ENCODE data around the gene ATP11A. TPM values are rescaled to one million over a fixed set of nuclear protein-coding genes. Genes with fewer than 3 reads are reported as not detected.

Gene ATP11A
- polyA plus RNA-seq, 12 donors: 16.4 to 38.1 (median 22.5) TPM; not detected in 1

GRCh38 chr13:112721198-112722104, 31.6 kb downstream of the ATP11A start:
- no peak for DNase-seq

DNA sequence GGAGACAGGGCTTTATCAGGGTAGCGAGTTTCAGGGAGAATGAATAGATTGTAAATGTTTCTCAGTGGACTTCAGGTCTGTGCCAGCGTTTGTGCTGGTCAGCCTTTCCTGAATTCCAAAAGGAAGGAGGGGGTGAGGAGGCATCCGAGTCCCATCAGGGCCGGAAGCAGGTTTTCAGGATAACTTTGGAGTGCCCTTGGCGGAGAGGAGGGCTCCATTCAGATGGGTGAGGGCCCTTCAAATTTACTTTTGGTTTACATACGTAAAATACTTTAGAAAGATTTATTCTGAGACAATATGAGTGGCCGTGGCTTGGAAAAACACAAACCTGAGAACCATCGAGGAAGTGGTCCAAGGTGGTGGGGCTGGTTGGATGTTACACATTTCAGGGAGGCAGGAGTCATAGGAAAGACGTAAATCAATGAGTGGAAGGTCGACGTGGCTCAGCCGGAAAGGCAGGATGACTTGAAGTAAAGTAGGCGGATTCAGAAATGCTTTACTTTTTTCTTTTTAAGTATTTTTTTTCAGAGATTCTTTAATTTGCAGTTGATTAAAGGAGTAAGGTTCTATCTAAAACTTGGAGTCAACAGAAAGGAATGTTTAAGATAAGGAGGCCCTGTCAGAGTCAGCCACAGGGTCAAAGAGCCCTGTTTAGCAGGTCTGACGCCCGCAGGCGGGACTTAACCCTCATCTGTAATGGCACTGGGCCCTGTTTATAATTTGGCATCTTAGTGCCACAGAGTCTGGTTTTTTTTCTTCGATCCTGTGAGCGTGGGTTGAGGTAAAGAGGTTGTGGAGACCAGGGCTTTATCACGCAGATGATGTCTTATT, 32.8 kb downstream of the ATP11A start:
- no peak for DNase-seq

- DNase-seq: no peak
Measured at GRCh38 chr13:112723771-112724170, 33.9 kb downstream of the ATP11A start.

DNA sequence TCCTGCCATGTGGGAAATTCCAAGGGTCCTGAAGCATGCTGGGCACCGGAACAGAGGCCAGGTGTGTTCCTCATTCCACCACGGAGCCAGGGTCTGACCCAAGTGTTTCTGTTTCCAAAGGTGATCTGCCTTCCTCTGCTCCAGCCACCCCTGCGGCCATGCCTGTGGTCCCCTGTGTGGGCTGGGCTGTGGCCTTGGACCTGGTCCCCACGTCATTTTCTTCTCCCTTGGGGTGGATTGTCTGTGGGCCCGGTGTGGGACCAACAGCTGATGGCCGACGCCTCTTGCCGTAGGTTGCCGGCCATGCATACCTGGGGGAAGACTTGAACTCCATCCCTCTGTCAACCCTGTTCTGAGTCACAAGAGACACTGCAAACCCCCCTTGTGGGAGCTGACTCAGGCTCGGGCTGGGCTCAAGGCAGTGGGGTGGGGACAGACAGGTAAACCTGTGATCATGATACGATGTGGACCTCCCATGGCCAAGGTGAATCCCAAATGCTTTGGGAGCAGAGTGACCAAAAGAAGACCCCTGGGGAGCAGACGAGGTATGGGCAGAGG, 35.0 kb downstream of the ATP11A start:
- DNase-seq: no peak

GRCh38 chr13:112725346-112726015, 35.6 kb downstream of the ATP11A start:
- no peak for DNase-seq

DNA sequence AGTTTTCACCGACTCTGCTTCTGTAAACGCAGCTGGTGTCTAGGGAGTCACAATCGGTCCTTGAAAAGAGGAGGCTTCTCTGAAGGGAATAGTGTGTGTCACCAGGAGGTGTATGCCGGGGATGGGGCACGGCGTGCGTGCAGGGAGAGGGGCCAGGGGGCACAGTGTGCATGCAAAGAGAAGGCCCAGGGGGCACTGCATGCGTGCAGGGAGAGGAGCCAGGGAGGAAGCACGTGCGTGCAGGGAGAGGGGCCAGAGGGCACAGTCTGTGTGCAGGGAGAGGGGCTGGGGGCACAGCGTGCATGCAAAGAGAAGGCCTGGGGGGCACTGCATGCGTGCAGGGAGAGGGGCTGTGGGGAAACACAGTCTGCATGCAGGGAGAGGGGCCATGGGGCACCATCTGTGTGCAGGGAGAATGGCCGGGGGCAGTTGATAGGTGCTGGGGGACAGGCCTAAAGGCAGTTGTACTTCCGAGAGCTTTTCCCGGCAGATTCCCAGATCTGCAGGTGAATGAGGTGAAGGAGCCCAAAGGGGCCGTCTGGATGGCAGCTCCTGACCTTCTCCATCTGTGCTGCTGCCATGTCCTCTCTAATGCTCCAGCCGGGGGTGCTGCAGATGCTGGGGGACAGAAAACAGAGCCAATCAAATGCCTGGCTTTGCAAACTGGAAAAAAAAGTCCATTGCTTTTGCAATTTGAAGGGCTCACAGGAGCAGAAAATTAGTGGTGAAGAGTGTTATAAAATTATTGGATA, 36.4 kb downstream of the ATP11A start:
- no peak for DNase-seq

GRCh38 chr13:112727581-112727980, 37.7 kb downstream of the ATP11A start:
- DNase-seq: no peak

DNA sequence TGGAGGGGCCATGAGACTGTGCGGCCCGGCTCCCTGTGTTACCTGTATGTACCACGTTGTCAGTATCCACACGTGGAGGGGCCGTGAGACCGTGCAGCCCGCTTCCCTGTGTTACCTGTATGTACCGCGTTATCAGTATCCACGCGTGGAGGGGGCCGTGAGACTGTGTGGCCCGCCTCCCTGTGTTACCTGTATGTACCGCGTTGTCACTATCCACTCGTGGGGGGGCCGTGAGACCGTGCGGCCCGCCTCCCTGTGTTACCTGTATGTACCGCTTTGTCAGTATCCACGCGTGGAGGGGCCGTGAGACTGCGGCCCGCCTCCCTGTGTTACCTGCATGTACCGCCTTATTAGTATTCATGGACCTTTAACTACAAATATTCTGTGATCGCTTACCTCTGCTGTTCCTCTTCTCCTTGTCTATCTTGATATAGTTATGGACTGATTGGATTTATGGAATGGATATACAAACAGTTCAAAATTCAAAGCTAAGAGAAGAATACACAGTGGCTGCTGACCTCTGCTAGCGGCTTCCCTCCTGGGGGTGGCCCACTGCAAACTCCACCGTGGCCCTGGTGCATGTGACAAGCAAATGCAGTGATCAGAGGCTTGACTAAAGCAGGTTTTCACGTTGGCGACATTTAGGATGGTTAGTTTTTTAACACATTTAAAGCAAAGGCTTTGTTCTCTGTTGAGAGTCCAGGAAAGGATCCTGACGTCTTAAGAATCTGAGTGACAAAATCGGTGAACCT, 38.7 kb downstream of the ATP11A start:
- no peak for DNase-seq

- DNase-seq: no peak
Measured at GRCh38 chr13:112729408-112729807, 39.6 kb downstream of the ATP11A start.

DNA sequence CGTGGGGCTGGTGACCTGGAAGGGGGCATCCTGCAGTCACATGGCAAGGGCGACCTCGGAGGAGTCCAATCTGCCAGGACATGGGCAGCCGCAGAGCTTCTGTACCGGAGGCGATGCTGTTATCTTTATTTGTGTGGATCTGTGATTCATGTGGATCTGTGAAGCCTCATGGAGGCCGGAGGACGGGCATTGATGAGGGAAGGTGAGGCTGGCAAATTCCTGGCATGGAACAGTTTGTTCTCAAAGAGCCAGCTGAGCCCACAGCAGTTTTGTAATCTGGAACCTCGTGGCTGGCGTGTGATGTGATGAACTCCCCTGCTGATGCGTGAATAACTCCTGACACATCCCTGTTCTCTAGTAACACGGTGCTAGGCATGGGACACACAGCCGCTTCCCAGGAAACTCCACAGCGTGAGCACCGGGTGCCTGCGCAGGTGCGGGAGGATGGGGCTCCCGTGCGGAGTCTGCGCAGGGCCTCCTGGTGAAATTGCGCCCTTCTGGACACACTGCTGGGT, 40.4 kb downstream of the ATP11A start:
- no peak for DNase-seq

GRCh38 chr13:112731667-112732616, 42.1 kb downstream of the ATP11A start:
- no peak for DNase-seq

GRCh38 chr13:112732679-112733078, 42.8 kb downstream of the ATP11A start:
- DNase-seq: no peak

DNA sequence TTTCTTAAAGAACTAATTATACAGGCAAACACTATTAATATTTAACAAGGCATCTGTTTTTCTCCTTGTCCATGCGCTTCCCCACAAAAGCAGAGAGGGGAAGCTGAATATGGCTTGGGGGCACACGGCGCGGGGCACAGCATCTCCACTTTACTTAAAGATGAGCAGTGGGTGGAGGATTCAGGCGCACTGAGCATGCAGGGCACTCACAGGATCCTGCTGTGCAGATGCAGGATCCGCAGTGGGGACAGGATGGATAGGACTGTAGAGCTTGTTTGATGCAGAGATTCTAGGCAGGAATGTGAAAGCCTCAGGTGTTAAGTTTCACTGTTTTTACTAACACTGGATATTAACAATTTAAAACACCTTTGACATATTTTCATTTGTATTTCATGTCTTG, 43.3 kb downstream of the ATP11A start:
- DNase-seq: no peak

- DNase-seq: no peak
Measured at GRCh38 chr13:112733661-112734379, 44.0 kb downstream of the ATP11A start.

DNA sequence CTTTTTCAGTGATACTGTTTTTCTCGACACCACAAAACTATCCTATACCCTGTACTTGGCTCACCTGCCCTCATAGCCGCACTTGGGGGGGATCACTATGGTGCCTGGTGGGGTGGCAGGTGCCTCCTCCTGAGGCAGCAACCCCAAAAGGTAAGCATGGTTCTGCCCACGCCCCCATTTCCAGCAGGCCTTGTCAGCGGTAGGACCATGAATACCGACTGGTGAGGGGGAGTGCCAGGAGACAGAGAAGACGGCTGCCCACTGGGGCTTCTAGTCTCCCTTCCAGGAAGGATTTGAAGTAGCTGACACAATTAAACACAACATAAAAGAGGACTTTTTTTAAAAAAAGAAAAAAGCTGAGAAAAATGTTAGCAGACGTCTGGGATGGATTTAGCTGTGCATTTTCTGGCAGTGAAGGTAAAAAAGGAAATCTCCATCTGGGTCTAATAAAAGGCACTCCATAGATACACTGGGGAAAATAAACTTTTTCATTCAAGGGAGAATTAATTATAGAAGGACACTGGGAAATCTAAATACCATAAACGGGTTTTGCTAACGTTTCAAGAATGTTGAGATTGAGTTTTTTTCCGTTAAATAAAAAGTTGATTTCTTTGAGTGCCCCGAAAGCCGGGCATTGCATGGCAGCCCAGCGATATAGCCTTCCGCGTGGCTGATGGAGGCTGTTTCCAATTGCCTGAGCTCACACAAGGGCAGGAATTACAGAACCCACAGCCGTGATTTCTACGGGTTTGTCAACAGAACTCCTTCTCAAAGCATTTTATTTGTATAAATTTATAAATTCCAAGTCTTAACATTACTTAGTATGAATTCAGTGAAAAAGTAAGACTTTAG, 45.1 kb downstream of the ATP11A start:
- no peak for DNase-seq

DNA sequence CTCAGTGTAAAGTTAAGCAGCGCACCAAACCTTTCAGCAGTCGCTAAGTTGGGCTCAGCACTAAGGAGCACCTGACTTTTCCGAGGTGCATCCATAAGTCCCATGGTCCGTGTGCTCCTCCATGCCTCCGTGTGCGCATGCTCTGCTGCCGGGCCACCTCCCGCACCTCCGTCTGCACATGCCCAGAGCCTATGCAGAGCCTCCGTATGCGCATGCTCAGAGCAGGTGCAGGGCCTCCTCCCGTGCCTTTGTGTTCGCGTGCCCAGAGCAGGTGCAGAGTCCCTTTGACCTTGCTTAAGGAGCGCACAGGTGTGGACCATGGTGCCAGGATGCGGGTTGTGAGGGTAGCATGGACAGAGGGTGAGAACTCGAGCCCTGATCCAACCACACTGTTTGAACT, 46.0 kb downstream of the ATP11A start:
- DNase-seq: no peak

DNA sequence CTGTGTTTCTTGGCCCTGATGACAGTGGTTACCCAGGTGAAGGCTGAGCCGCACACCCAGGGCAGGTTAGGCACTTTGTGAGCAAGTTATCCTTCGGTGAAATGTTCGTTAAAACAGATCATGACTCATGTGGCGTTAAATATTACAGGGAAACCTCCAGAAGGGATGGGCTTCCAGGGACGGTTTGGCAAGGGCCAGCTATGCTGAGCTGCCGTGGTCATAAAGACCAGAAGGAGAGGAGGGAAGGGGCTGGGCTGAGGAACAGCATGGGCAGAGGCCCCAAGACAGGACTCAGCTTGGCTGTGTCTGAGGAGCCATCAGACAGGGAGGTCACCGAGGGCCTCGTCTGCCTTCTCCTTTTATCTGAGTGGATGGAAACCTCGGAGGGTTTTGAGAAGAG, 47.5 kb downstream of the ATP11A start:
- DNase-seq: no peak

All from muscle of arm (tissue), 12 donors.